Jurkat, Clone E6-1 (cell line): ENCODE measurements around the gene HK1.
"Not testable (repeated sequence)": the region's sequence is repeated elsewhere in the genome, so short reads cannot be mapped to it uniquely, and the experiment has no call there.

ENCODE experiments used
- DNase-seq: peaks from one replicate; pipeline ENCODE4 v3.0.0-alpha.2; 2011; ENCODE audit warnings: low read depth, low spot score
- H3K4me3 ChIP-seq: 2 replicates; pipeline ENCODE4 v1.5.1; 2011; ENCODE audit warnings: mild to moderate bottlenecking, low read length, control low read depth, moderate library complexity

HK1 gene

GRCh38 chr10:69251417-69251816 is 26.9 kb upstream of the HK1 start:
- not testable (repeated sequence) for DNase-seq, H3K4me3 ChIP-seq

- DNase-seq = no peak
- no peak overlapping the region for H3K4me3 ChIP-seq
These were observed 25.1 kb upstream of the HK1 start for GRCh38 chr10:69253171-69253570.

- H3K4me3 ChIP-seq = no peak overlapping the region
- DNase-seq = no peak
These were observed 23.4 kb upstream of the HK1 start for GRCh38 chr10:69254877-69255276.

- no peak for DNase-seq
- H3K4me3 ChIP-seq = no peak overlapping the region
These were observed 18.6 kb upstream of the HK1 start for GRCh38 chr10:69259547-69260243.

- DNase-seq = no peak
- H3K4me3 ChIP-seq = no peak overlapping the region
These were observed 17.1 kb upstream of the HK1 start for GRCh38 chr10:69261184-69261583.

- no peak for DNase-seq
- no peak overlapping the region for H3K4me3 ChIP-seq
These were observed 16.0 kb upstream of the HK1 start for GRCh38 chr10:69262292-69262751.

GRCh38 chr10:69265521-69265920 is 12.8 kb upstream of the HK1 start:
- DNase-seq = no peak
- no peak overlapping the region for H3K4me3 ChIP-seq

- H3K4me3 ChIP-seq = no peak overlapping the region
These were observed 9.4 kb upstream of the HK1 start for GRCh38 chr10:69268761-69269416.

GRCh38 chr10:69269761-69270160 is 8.5 kb upstream of the HK1 start:
- no peak for DNase-seq

More at GRCh38 chr10:69268761-69269416, 9.4 kb upstream of the HK1 start:
- DNase-seq = no peak

GRCh38 chr10:69270990-69271389 is 7.3 kb upstream of the HK1 start:
- H3K4me3 ChIP-seq = no peak overlapping the region

More at GRCh38 chr10:69269761-69270160, 8.5 kb upstream of the HK1 start:
- H3K4me3 ChIP-seq = no peak overlapping the region

GRCh38 chr10:69272624-69273023 is 5.7 kb upstream of the HK1 start:
- DNase-seq = no peak
- no peak overlapping the region for H3K4me3 ChIP-seq

More at GRCh38 chr10:69270990-69271389, 7.3 kb upstream of the HK1 start:
- DNase-seq = no peak

- H3K4me3 ChIP-seq = no peak overlapping the region
- DNase-seq = no peak
These were observed 2.9 kb upstream of the HK1 start for GRCh38 chr10:69275444-69275843.

- no peak overlapping the region for H3K4me3 ChIP-seq
- no peak for DNase-seq
These were observed 1.8 kb upstream of the HK1 start for GRCh38 chr10:69276503-69276902.

GRCh38 chr10:69279110-69279509 is 814 bp downstream of the HK1 start:
- no peak overlapping the region for H3K4me3 ChIP-seq
- DNase-seq = no peak

GRCh38 chr10:69281507-69282413 is 3.5 kb downstream of the HK1 start:
- no peak overlapping the region for H3K4me3 ChIP-seq
- no peak for DNase-seq

GRCh38 chr10:69284402-69284801 is 6.1 kb downstream of the HK1 start:
- DNase-seq, H3K4me3 ChIP-seq: not testable (repeated sequence)

- no peak overlapping the region for H3K4me3 ChIP-seq
- DNase-seq = no peak
These were observed 7.4 kb downstream of the HK1 start for GRCh38 chr10:69285699-69286098.

GRCh38 chr10:69287181-69287580 is 8.9 kb downstream of the HK1 start:
- no peak overlapping the region for H3K4me3 ChIP-seq
- no peak for DNase-seq

GRCh38 chr10:69290993-69291392 is 12.7 kb downstream of the HK1 start:
- H3K4me3 ChIP-seq = no peak overlapping the region

GRCh38 chr10:69292459-69292858 is 14.2 kb downstream of the HK1 start:
- no peak for DNase-seq

More at GRCh38 chr10:69290993-69291392, 12.7 kb downstream of the HK1 start:
- no peak for DNase-seq

More at GRCh38 chr10:69292459-69292858, 14.2 kb downstream of the HK1 start:
- H3K4me3 ChIP-seq = no peak overlapping the region
